HG02981 (cell line): Measurements from ENCODE around the gene EYA4.

Experiments used
- ATAC-seq: cut with Tn5 transposase; IDR thresholded peaks from one replicate; pipeline ENCODE4 v1.9.1; 2021; ENCODE audit warnings: mild to moderate bottlenecking, moderate library complexity; ENCODE audit not compliant: unreplicated experiment

EYA4 gene

GRCh38 chr6:133288662-133289061, 47.5 kb downstream of the EYA4 start:
- no peak for ATAC-seq

GRCh38 chr6:133289733-133290306, 48.7 kb downstream of the EYA4 start:
- ATAC-seq: no peak

GRCh38 chr6:133290930-133291329, 49.8 kb downstream of the EYA4 start:
- no peak for ATAC-seq

GRCh38 chr6:133291671-133292070, 50.5 kb downstream of the EYA4 start:
- ATAC-seq: no peak

- no peak for ATAC-seq
Observed at GRCh38 chr6:133297657-133298056, 56.5 kb downstream of the EYA4 start.

- no peak for ATAC-seq
Observed at GRCh38 chr6:133298335-133298734, 57.2 kb downstream of the EYA4 start.

GRCh38 chr6:133298801-133299200, 57.6 kb downstream of the EYA4 start:
- ATAC-seq: no peak

- no peak for ATAC-seq
Observed at GRCh38 chr6:133300896-133301295, 59.7 kb downstream of the EYA4 start.

- no peak for ATAC-seq
Observed at GRCh38 chr6:133301835-133302234, 60.7 kb downstream of the EYA4 start.

- ATAC-seq: no peak
Observed at GRCh38 chr6:133306931-133307330, 65.8 kb downstream of the EYA4 start.

GRCh38 chr6:133309579-133309978, 68.4 kb downstream of the EYA4 start:
- ATAC-seq: no peak

- no peak for ATAC-seq
Observed at GRCh38 chr6:133312006-133312405, 70.8 kb downstream of the EYA4 start.

GRCh38 chr6:133313068-133313467, 71.9 kb downstream of the EYA4 start:
- no peak for ATAC-seq

GRCh38 chr6:133314947-133315346, 73.8 kb downstream of the EYA4 start:
- ATAC-seq: no peak

- ATAC-seq: no peak
Observed at GRCh38 chr6:133315811-133316210, 74.7 kb downstream of the EYA4 start.

- no peak for ATAC-seq
Observed at GRCh38 chr6:133317704-133318103, 76.5 kb downstream of the EYA4 start.

- ATAC-seq: no peak
Observed at GRCh38 chr6:133326584-133326983, 85.4 kb downstream of the EYA4 start.

GRCh38 chr6:133333852-133334251, 92.7 kb downstream of the EYA4 start:
- no peak for ATAC-seq

GRCh38 chr6:133337308-133337707, 96.2 kb downstream of the EYA4 start:
- no peak for ATAC-seq

GRCh38 chr6:133339543-133340384, 98.6 kb downstream of the EYA4 start:
- no peak for ATAC-seq

- ATAC-seq: no peak
Observed at GRCh38 chr6:133340557-133340956, 99.4 kb downstream of the EYA4 start.

- ATAC-seq: no peak
Observed at GRCh38 chr6:133341607-133342158, 100.5 kb downstream of the EYA4 start.
